RWPE1 (cell line): ENCODE results near the gene CAMK1G.

Experiments
- CTCF ChIA-PET: fragments of 350-600 bp; sonication (Branson Sonifier 250); formaldehyde crosslinking; extraction: SDS; loops from one replicate; lab custom pipeline; 2021; lab: Yijun Ruan, JAX
- POLR2A ChIA-PET: fragments of 400-600 bp; formaldehyde crosslinking; extraction: SDS; loops from one replicate; lab custom pipeline; 2020; ENCODE audit warnings: antibody characterized with exemption; ENCODE audit not compliant: low non-redundant PET; lab: Yijun Ruan, JAX
- DNase-seq: peaks from one replicate; pipeline ENCODE4 v3.0.0; 2012; ENCODE audit warnings: low spot score
- H3K27ac ChIP-seq: fragments of 450-650 bp; 2 replicates; pipeline ENCODE4 v1.5.1; 2017
- TF ChIP-seq, protein P1 (sequence below): fragments of 450-650 bp; conservative IDR thresholded peaks from 2 replicates; pipeline ENCODE4 v1.5.1; 2017; ENCODE audit warnings: low read depth, mild to moderate bottlenecking

The CAMK1G gene

DNA sequence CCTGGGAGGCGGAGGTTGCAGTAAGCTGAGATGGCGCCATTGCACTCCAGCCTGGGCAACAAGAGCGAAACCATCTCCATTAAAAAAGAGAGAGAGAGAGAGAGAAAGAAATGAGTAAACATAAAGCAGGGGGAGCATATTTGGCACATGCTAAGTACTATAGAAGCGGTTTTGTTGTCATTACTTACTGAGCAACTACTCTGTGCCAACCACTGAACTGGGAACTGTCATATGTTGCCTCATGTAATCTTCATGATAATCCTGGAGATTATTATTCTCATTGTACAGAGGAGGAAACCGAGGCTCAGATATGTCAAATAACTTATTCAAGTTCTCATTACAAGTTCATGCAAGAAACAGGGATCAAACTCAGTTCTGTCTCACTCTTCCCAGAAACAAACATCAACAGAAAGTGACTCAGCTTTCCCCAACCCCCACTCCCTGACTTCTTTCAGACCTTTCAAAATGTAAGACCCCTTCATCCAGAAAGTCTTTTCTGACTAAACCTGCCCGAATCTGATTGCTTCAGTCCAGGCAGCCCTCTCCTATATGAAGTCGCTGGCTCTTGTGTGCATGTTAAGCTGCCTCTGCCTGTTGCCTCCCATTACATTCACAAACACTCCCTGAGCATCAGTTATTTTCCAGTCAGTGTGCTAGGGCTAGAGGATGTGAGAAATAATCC is 45.2 kb downstream of the CAMK1G start:
- H3K27ac ChIP-seq, result 0 out of 2 replicates have a peak overlapping the region, but pooled peaks have one; percentile 5
- TF ChIP-seq, protein P1, sequence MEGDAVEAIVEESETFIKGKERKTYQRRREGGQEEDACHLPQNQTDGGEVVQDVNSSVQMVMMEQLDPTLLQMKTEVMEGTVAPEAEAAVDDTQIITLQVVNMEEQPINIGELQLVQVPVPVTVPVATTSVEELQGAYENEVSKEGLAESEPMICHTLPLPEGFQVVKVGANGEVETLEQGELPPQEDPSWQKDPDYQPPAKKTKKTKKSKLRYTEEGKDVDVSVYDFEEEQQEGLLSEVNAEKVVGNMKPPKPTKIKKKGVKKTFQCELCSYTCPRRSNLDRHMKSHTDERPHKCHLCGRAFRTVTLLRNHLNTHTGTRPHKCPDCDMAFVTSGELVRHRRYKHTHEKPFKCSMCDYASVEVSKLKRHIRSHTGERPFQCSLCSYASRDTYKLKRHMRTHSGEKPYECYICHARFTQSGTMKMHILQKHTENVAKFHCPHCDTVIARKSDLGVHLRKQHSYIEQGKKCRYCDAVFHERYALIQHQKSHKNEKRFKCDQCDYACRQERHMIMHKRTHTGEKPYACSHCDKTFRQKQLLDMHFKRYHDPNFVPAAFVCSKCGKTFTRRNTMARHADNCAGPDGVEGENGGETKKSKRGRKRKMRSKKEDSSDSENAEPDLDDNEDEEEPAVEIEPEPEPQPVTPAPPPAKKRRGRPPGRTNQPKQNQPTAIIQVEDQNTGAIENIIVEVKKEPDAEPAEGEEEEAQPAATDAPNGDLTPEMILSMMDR, result no peak
- ChIA-PET POLR2A (no interaction called here), CTCF (interaction anchor here (0.6 kb wide), 1 partner anchor 438 kb away, joined by 5 read pairs; no protein-coding TSS in a partner anchor)
- no peak for DNase-seq

DNA sequence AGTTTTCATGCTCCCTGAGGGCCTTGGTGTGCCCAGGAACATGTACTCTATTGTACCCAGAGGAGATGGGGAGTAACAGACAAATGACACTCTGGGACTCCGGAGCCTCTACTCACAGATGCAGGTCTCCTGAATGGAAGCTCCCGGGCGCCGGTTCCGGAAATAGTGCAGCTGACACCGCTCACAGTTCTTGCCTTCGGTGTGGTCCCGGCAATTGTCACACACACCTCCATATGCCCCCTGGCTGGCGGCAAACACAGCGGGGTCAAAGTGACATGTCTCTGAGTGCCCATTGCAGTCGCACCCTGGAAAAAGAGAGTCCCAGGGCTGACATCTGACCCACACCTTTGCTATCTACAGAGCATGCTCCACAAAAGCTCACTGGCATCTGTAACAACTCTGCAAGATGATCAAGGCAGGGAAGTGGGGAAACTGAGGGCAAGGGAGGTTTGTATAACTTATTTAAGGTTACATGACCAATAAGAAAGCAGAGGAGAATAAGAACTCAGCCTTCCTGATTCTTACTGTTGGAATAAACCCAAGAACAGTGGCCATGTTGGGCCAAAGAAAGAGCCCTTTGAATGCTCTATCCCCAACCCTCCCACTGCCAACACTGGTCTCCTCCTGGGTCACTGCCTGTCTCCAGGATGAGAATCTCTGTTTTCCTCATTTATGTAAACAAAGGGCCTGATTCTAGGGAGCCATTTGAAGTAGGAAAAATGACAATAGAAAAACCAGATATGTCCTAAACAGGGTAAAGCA is 46.3 kb downstream of the CAMK1G start:
- ChIA-PET CTCF (no interaction called here), POLR2A (no interaction called here)
- no peak for DNase-seq
- H3K27ac ChIP-seq, result no peak overlapping the region
- TF ChIP-seq, protein P1, result no peak

DNA sequence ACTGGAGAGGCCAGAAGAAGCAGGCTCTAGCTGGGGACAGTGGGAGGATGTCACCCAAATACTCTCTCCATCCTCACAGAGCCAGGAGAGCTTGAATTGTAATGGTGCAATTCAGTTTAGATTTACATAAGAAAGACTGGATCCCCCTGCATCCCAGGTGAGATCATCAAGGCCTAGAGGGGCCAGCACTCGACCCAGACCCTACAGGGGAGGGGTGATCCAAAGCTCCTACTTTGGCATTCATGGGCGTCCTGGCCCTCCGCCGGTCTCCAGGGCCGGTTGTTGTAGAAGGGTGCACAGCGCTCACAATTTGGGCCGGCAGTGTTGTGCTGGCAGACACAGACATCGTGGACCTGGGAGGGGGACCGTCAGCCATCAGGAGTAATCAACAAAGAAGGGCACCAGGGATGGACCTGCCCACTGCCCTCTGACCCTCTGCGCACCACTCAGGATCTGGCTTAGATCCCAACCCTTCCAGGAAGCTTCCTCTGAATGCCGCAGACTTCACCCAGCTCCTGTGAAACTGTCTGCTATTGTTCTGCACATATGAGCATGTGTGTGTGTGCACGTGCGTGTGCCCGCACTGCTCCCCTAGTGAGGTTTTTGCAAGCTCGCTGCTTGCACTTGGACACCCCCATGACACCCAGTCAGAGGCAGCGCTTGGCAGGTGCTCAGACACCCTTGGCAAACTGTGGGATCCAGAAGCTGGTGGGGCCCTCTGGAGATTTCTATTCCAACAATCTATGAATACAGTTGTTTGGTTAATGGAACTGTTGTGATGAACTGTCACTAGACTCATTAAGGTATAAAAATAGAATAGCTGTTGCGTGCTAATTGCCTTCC is 47.1 kb downstream of the CAMK1G start:
- TF ChIP-seq, protein P1, result no peak
- ChIA-PET CTCF (interaction anchor here (0.7 to 1.6 kb wide), 2 partner anchors 54 to 117 kb away, joined by 5 to 8 read pairs; no protein-coding TSS in a partner anchor), POLR2A (no interaction called here)
- no peak overlapping the region for H3K27ac ChIP-seq
- no peak for DNase-seq

DNA sequence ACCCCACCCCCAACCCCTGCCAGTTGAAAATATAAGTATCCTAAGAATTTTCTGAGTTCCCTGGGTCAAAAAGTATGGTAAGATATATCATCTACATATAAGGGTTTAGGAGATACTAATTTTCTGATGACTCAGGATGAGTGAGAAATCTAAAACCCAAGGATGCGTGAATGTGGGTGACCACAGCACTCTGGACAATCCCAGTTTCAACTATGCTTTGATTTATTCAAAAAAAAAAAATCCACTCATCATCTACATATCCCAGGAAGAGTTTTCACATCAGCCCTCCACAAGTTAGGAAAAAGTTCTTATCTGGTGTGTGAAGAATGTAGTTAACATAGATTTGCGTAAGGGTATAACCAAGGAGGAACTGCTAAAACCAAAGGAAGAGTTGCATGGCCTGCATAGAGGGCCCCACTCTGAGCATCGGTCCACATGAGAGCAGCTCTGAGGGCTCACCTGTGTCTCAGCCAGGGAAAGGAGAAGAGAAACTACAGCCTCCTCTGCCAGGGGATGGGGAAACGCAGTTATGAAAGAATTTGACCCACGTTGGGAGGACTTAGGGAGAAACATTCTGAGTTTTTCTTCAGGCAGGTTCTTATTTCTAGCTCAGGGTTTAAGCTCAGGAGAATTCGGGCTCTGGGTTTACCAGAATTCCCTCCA is 50.0 kb downstream of the CAMK1G start:
- POLR2A ChIA-PET, result no interaction called here
- TF ChIP-seq, protein P1, result no peak
- no peak for DNase-seq
- CTCF ChIA-PET, result interaction anchor here (0.8 kb wide), 1 partner anchor 115 kb away, joined by 4 read pairs; no protein-coding TSS in a partner anchor
- H3K27ac ChIP-seq, result no peak overlapping the region

DNA sequence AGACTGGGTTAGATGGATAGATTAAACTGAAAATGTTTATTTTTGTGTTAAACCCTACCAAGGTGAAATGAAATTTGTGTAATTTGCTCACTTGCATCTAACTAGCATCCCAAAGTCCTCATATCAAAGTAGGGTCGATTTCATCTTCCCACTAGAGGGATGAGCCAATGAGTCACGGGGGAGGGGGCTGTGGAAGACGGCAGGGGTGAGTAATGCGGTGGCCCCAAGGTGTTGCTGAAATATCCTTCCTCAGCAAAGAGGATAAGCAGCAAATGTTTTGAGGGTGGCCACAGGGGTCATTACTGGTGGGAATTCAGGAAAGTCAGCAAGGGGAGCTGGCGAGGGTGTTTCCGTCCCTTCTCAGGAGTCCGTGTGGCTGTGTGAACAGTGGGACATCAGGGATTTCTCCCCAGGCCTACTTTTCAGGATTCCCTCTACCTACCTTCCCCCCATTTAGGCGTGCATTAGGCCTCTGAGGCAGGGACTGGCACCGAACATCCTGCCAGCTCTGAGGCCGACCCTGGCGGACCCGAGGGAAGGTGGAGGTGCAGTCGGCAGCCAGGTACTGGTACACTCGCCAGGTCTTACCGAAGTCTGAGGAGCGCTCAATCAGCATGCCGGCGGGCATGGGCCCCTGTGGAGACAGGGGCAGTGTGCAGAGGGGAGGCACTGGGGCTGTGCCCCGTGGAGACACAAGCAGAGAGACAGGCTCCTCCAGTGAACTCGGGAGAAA is 50.7 kb downstream of the CAMK1G start:
- CTCF ChIA-PET, result interaction anchor here (0.8 to 1.0 kb wide), 2 partner anchors 114 to 189 kb away, joined by 4 to 7 read pairs; no protein-coding TSS in a partner anchor
- TF ChIP-seq, protein P1, result no peak
- DNase-seq, result no peak
- POLR2A ChIA-PET, result no interaction called here
- H3K27ac ChIP-seq, result no peak overlapping the region
